OCI-LY1 (cell line): ENCODE data around the gene PTPN5.

ENCODE experiments used
- H2AFZ ChIP-seq: fragments of 200-600 bp; sonication (generic), shearing (Covaris generic); 2 replicates; pipeline ENCODE4 v1.6.0; 2014; ENCODE audit warnings: antibody characterized with exemption, mild to moderate bottlenecking, low read length
- H3F3A ChIP-seq: fragments of 200-600 bp; sonication (generic), shearing (Covaris generic); 2 replicates; pipeline ENCODE4 v1.6.0; 2014; ENCODE audit warnings: mild to moderate bottlenecking, antibody characterized with exemption, low read length, moderate library complexity; ENCODE audit not compliant: insufficient read depth
- H3K27ac ChIP-seq: fragments of 200-600 bp; sonication (generic); 2 replicates; pipeline ENCODE4 v1.5.1; 2014; ENCODE audit warnings: low read length, mixed run types, mild to moderate bottlenecking, low read depth; ENCODE audit not compliant: poor library complexity, severe bottlenecking
- H3K27me3 ChIP-seq: fragments of 200-600 bp; sonication (generic); 2 replicates; pipeline ENCODE4 v1.6.0; 2014; ENCODE audit warnings: antibody characterized with exemption, mild to moderate bottlenecking, low read length, moderate library complexity; ENCODE audit not compliant: insufficient read depth
- H3K36me3 ChIP-seq: fragments of 200-600 bp; sonication (generic); 2 replicates; pipeline ENCODE4 v1.6.1; 2014; ENCODE audit warnings: mild to moderate bottlenecking, antibody characterized with exemption, low read length, moderate library complexity, mixed read lengths; ENCODE audit not compliant: insufficient read depth
- H3K4me1 ChIP-seq: fragments of 200-600 bp; sonication (generic); 2 replicates; pipeline ENCODE4 v1.5.1; 2014; ENCODE audit warnings: mild to moderate bottlenecking, low read length, moderate library complexity; ENCODE audit not compliant: insufficient read depth, severe bottlenecking
- H3K4me2 ChIP-seq: fragments of 200-600 bp; sonication (generic), shearing (Covaris generic); 2 replicates; pipeline ENCODE4 v1.6.1; 2014; ENCODE audit warnings: low read length
- H3K4me3 ChIP-seq: fragments of 200-600 bp; sonication (generic); 2 replicates; pipeline ENCODE4 v1.5.1; 2014; ENCODE audit warnings: low read length, low read depth, mild to moderate bottlenecking, mixed read lengths; ENCODE audit not compliant: poor library complexity, severe bottlenecking
- H3K79me2 ChIP-seq: fragments of 200-600 bp; shearing (Covaris generic); 2 replicates; pipeline ENCODE4 v1.6.1; 2016; ENCODE audit warnings: mixed run types, low read length, mixed read lengths; ENCODE audit not compliant: insufficient read depth
- H3K9ac ChIP-seq: fragments of 200-600 bp; sonication (generic), shearing (Covaris generic); 2 replicates; pipeline ENCODE4 v1.6.1; 2014; ENCODE audit warnings: mild to moderate bottlenecking, low read length, mixed read lengths
- H3K9me2 ChIP-seq: fragments of 200-600 bp; sonication (generic), shearing (Covaris generic); 2 replicates; pipeline ENCODE4 v1.6.1; 2014; ENCODE audit warnings: low read depth, mild to moderate bottlenecking, low read length, mixed read lengths
- H3K9me3 ChIP-seq: fragments of 200-600 bp; shearing (Covaris generic); 2 replicates; pipeline ENCODE4 v1.6.1; 2014; ENCODE audit warnings: low read length, mixed read lengths
- H4K20me1 ChIP-seq: fragments of 200-600 bp; sonication (generic), shearing (Covaris generic); 2 replicates; pipeline ENCODE4 v1.6.0; 2016; ENCODE audit warnings: mild to moderate bottlenecking, low read length; ENCODE audit not compliant: insufficient read depth
- CTCF ChIP-seq: fragments of 200-600 bp; sonication (generic), shearing (Covaris generic); IDR thresholded peaks from 2 replicates; pipeline ENCODE4 v1.5.1; 2017; ENCODE audit warnings: mild to moderate bottlenecking, antibody characterized with exemption, low read length, moderate library complexity, mixed read lengths
- EZH2 ChIP-seq: fragments of 200-600 bp; sonication (generic), shearing (Covaris generic); IDR thresholded peaks from 2 replicates; pipeline ENCODE4 v1.8.0; 2017; ENCODE audit warnings: borderline replicate concordance, mixed run types, mild to moderate bottlenecking, antibody characterized with exemption, low read length, moderate library complexity, mixed read lengths

Gene PTPN5

GRCh38 chr11:18789942-18790341 is 1.7 kb downstream of the PTPN5 start:
- no peaks in the 10 kb centered on the region for H3K9me2 ChIP-seq
- H3K9ac ChIP-seq, result no peak overlapping the region
- H3K79me2 ChIP-seq, result no peaks in the 10 kb centered on the region
- H3F3A ChIP-seq, result no peaks in the 10 kb centered on the region
- no peak overlapping the region for H3K4me3 ChIP-seq
- no peak overlapping the region for H3K27ac ChIP-seq
- no peak overlapping the region for H3K4me2 ChIP-seq
- H3K9me3 ChIP-seq, result no peaks in the 10 kb centered on the region
- H3K36me3 ChIP-seq, result no peaks in the 10 kb centered on the region
- H3K4me1 ChIP-seq, result no peaks in the 10 kb centered on the region
- no peaks in the 10 kb centered on the region for H4K20me1 ChIP-seq
- no peaks in the 10 kb centered on the region for H3K27me3 ChIP-seq
- TF ChIP-seq CTCF (no peak), EZH2 (no peak)
- H2AFZ ChIP-seq, result no peak overlapping the region

- Histone ChIP-seq H3K9me2 (no peaks in the 10 kb centered on the region), H2AFZ (no peak overlapping the region), H3F3A (no peaks in the 10 kb centered on the region), H3K4me1 (no peaks in the 10 kb centered on the region), H3K9me3 (no peaks in the 10 kb centered on the region), H3K79me2 (no peaks in the 10 kb centered on the region), H3K36me3 (no peaks in the 10 kb centered on the region), H3K27me3 (no peaks in the 10 kb centered on the region; the same call in 1 of the 2 replicates), H3K27ac (no peak overlapping the region), H3K4me3 (no peak overlapping the region), H4K20me1 (no peaks in the 10 kb centered on the region), H3K9ac (no peak overlapping the region), H3K4me2 (no peak overlapping the region)
- TF ChIP-seq EZH2 (no peak), CTCF (no peak)
Observed at GRCh38 chr11:18785411-18785810, 6.2 kb downstream of the PTPN5 start.

GRCh38 chr11:18780896-18781295 is 10.7 kb downstream of the PTPN5 start:
- no peak overlapping the region for H3K27ac ChIP-seq
- H3K4me2 ChIP-seq, result no peak overlapping the region
- H4K20me1 ChIP-seq, result no peaks in the 10 kb centered on the region
- no peaks in the 10 kb centered on the region for H3K79me2 ChIP-seq
- H3K36me3 ChIP-seq, result no peaks in the 10 kb centered on the region
- no peak for TF ChIP-seq CTCF
- no peak for TF ChIP-seq EZH2
- H3K4me3 ChIP-seq, result no peak overlapping the region
- H3K9me3 ChIP-seq, result no peaks in the 10 kb centered on the region
- H3K27me3 ChIP-seq, result no peaks in the 10 kb centered on the region; the same call in 1 of the 2 replicates
- no peaks in the 10 kb centered on the region for H3K4me1 ChIP-seq
- H3K9me2 ChIP-seq, result no peaks in the 10 kb centered on the region
- no peak overlapping the region for H3K9ac ChIP-seq
- no peaks in the 10 kb centered on the region for H3F3A ChIP-seq
- no peak overlapping the region for H2AFZ ChIP-seq
